Measurements from ENCODE around the gene ANKHD1.
"Not testable (repeated sequence)": the region's sequence is repeated elsewhere in the genome, so short reads cannot be mapped to it uniquely, and the experiment has no call there.

ANKHD1 gene

DNA sequence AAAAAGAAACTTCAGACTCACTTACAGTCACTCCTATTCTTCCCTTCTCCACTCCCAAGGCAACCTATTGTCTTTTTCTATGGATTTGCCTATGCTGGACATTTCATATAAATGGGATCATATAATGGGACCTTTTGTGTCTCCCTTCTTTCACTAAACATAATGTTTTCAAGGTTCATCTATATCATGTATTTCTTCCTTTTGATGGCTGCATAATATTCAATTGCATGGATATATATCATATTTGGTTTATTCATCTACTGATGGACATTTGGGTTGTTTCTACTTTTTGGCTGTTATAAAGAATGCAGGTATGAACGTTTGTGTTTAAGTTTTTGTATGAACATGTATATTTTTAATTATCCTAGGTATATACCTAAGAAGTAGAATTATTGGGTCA is 30.6 kb downstream of the ANKHD1 start:
- POLR2A ChIA-PET: no interaction called here
- no peaks in the 10 kb centered on the region for H3K9me3 ChIP-seq (ENCODE audit: control insufficient read depth, insufficient read depth, low read depth, low read length)
- TF ChIP-seq ZNF394 (tag by site-specific recombination; IDR thresholded peaks at IDR 0.05; ENCODE audit: borderline replicate concordance) (no peak), ZNF146 (tag by site-specific recombination; IDR thresholded peaks at IDR 0.05) (peak; percentile 91)
- H3K4me1 ChIP-seq (ENCODE audit: control insufficient read depth, insufficient read depth, low read length): no peaks in the 10 kb centered on the region
- H3K27ac ChIP-seq (ENCODE audit: extremely low read depth, low read depth, low read length): no peak overlapping the region
- H3K36me3 ChIP-seq (ENCODE audit: control insufficient read depth in 2 of 2, insufficient read depth in 1 of 2, low read length in 2 of 2): peaks cover 3 to 10% of the 10 kb centered on the region in 2 experiments
- no peak overlapping the region for H3K4me3 ChIP-seq (ENCODE audit: low read depth, low read length)
- CTCF ChIA-PET: no interaction called here

- H3K4me3 ChIP-seq (ENCODE audit: low read depth, low read length): no peak overlapping the region
- peaks cover 3 to 14% of the 10 kb centered on the region in 2 experiments for H3K36me3 ChIP-seq (ENCODE audit: control insufficient read depth in 2 of 2, insufficient read depth in 1 of 2, low read length in 2 of 2)
- no peaks in the 10 kb centered on the region for H3K9me3 ChIP-seq (ENCODE audit: control insufficient read depth, insufficient read depth, low read depth, low read length)
- H3K27ac ChIP-seq (ENCODE audit: extremely low read depth, low read depth, low read length): no peak overlapping the region
- POLR2A ChIA-PET: no interaction called here
- no peaks in the 10 kb centered on the region for H3K4me1 ChIP-seq (ENCODE audit: control insufficient read depth, insufficient read depth, low read length)
- CTCF ChIA-PET: no interaction called here
- TF ChIP-seq KLF1 (tag by site-specific recombination; IDR thresholded peaks at IDR 0.05) (0 out of 2 replicates have a peak, but pooled peaks have one; percentile 13), ZBTB17 (tag by site-specific recombination; IDR thresholded peaks at IDR 0.05) (no peak)
- TF ChIP-seq, protein P1, sequence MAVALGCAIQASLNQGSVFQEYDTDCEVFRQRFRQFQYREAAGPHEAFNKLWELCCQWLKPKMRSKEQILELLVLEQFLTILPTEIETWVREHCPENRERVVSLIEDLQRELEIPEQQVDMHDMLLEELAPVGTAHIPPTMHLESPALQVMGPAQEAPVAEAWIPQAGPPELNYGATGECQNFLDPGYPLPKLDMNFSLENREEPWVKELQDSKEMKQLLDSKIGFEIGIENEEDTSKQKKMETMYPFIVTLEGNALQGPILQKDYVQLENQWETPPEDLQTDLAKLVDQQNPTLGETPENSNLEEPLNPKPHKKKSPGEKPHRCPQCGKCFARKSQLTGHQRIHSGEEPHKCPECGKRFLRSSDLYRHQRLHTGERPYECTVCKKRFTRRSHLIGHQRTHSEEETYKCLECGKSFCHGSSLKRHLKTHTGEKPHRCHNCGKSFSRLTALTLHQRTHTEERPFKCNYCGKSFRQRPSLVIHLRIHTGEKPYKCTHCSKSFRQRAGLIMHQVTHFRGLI (tag by site-specific recombination; IDR thresholded peaks at IDR 0.05): no peak
Observed at GRCh38 chr5:140432916-140433315, 31.3 kb downstream of the ANKHD1 start.

- POLR2A ChIA-PET; CTCF ChIA-PET; H3K27ac ChIP-seq (ENCODE audit: extremely low read depth, low read depth, low read length): not testable (repeated sequence)
Observed at GRCh38 chr5:140457368-140457767, 55.7 kb downstream of the ANKHD1 start.

GRCh38 chr5:140466981-140467742 is 65.5 kb downstream of the ANKHD1 start:
- POLR2A ChIA-PET: no interaction called here
- no peak overlapping the region for H3K4me3 ChIP-seq (ENCODE audit: low read depth, low read length)
- no peaks in the 10 kb centered on the region for H3K9me3 ChIP-seq (ENCODE audit: control insufficient read depth, insufficient read depth, low read depth, low read length)
- peaks cover 28 to 51% of the 10 kb centered on the region in 2 experiments for H3K36me3 ChIP-seq (ENCODE audit: control insufficient read depth in 2 of 2, insufficient read depth in 1 of 2, low read length in 2 of 2)
- CTCF ChIA-PET: no interaction called here
- no peak overlapping the region for H3K27ac ChIP-seq (ENCODE audit: extremely low read depth, low read depth, low read length)
- peaks cover 5% of the 10 kb centered on the region; the same call in 1 of the 2 replicates for H3K4me1 ChIP-seq (ENCODE audit: control insufficient read depth, insufficient read depth, low read length)
- TF ChIP-seq ZBTB20 (tag by site-specific recombination; IDR thresholded peaks at IDR 0.05) (no peak), ZNF121 (tag by site-specific recombination; IDR thresholded peaks at IDR 0.05) (peak; percentile 80)

More at GRCh38 chr5:140457368-140457767, 55.7 kb downstream of the ANKHD1 start:
- H3K9me3 ChIP-seq (ENCODE audit: control insufficient read depth, insufficient read depth, low read depth, low read length); H3K4me1 ChIP-seq (ENCODE audit: control insufficient read depth, insufficient read depth, low read length); H3K4me3 ChIP-seq (ENCODE audit: low read depth, low read length): not testable (repeated sequence)
- 0 out of 2 replicates have a peak, but pooled peaks have one; percentile 29 for TF ChIP-seq ZNF202 (tag by site-specific recombination; IDR thresholded peaks at IDR 0.05; ENCODE audit: borderline replicate concordance)
- 0 out of 2 replicates have a peak, but pooled peaks have one; percentile 48 for TF ChIP-seq ZNF280D (tag by site-specific recombination; IDR thresholded peaks at IDR 0.05)
- peak; percentile 99 for TF ChIP-seq ZNF146 (tag by site-specific recombination; IDR thresholded peaks at IDR 0.05)
- TF ChIP-seq, protein P2, sequence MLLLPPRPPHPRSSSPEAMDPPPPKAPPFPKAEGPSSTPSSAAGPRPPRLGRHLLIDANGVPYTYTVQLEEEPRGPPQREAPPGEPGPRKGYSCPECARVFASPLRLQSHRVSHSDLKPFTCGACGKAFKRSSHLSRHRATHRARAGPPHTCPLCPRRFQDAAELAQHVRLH (tag by site-specific recombination; IDR thresholded peaks at IDR 0.05): peak; percentile 79
- peaks cover 15 to 32% of the 10 kb centered on the region in 2 experiments for H3K36me3 ChIP-seq (ENCODE audit: control insufficient read depth in 2 of 2, insufficient read depth in 1 of 2, low read length in 2 of 2)

All from HEK293 (cell line).